HG02943 (cell line): ENCODE data around the gene PGAM5.
A peak's percentile ranks its signal among the peaks of the same experiment; 100 is the strongest.
"Not testable (repeated sequence)": the region's sequence is repeated elsewhere in the genome, so short reads cannot be mapped to it uniquely, and the experiment has no call there.

Experiments
- ATAC-seq: cut with Tn5 transposase; IDR thresholded peaks from one replicate; pipeline ENCODE4 v1.9.1; 2021; ENCODE audit warnings: mild to moderate bottlenecking, low read depth, moderate library complexity; ENCODE audit not compliant: unreplicated experiment

Gene PGAM5

GRCh38 chr12:132741620-132742019 lies 31.0 kb downstream of the PGAM5 start:
- no peak for ATAC-seq

GRCh38 chr12:132743831-132744230 lies 33.2 kb downstream of the PGAM5 start:
- ATAC-seq = no peak

- no peak for ATAC-seq
Observed at GRCh38 chr12:132746613-132747012, 36.0 kb downstream of the PGAM5 start.

DNA sequence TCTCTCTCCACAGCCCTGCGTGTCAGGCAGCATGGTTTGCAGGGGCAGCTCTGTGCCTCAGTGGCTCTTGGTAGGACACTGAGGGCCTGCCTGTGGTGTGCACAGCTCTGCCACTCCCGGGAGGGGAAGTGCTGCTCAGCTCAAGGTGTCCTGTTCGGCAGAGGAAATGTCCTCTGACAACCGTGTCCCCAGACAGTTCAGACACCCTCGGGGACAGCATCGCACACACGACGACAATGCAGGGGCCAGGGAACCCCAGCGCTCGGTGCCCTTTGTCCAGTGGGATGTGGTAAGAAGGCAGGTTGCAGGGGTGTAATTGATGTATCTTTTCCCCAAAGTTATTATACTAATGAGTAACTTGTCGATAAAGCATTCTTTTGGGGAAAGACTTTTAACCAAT lies 36.8 kb downstream of the PGAM5 start:
- no peak for ATAC-seq

DNA sequence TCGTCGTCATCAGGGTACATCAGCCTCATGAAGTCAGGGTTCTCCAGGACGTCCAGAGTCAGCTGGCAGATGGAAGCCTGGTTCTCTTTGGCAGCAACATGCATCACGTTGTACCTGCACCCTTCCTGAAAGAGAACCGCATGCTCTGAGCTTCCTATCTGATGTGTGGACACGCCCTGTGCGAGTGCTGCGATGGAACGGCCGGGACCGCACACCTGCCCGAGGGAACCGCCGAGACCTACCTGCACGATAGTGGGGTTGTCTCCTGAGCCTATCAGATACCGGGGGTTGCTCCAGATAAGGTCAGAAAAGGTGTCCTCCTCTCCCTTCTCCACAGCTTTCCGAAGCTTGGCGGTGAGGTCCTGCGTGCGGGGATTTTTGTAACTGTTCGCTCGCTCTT lies 37.3 kb downstream of the PGAM5 start:
- no peak for ATAC-seq

- no peak for ATAC-seq
Observed at GRCh38 chr12:132748319-132748718, 37.7 kb downstream of the PGAM5 start.

GRCh38 chr12:132753670-132754069 lies 43.0 kb downstream of the PGAM5 start:
- ATAC-seq = not testable (repeated sequence)

DNA sequence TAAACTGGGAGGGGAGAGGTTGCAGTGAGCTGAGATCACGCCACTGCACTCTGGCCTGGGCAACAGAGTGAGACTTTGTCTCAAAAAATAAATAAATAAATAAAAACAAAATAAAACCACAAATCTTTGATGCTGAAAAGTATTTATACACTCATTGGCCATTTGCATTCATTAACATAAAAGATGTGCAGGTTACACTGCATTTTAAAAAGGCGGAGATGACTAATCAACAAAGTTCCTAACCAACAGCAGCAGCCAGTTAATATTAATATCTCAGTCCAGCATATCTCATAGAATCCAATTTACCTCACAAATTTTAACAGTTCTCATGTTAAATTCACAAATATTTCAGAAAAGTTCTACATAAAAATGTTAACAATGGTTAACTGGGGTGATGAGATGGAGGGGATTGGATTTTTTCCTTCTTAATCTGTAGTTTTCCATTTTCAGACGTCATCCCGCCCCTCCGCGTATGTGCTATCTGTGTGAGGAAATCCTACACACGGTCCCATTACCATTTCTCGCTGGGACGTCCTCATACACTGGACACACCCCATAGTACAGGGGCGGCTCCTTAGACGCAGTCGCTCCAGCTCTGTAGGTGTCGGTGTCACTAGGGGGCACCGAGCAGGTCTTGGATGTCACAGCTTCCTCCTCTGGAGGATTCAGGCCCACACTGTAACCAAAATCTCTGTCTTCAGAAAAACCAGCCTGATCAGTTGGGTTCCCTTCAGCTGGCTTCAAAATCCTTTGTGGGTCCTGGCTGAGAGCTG lies 43.7 kb downstream of the PGAM5 start:
- no peak for ATAC-seq

- not testable (repeated sequence) for ATAC-seq
Observed at GRCh38 chr12:132758825-132759224, 48.2 kb downstream of the PGAM5 start.

GRCh38 chr12:132759359-132759758 lies 48.7 kb downstream of the PGAM5 start:
- no peak for ATAC-seq

- peak; percentile 33 for ATAC-seq
Observed at GRCh38 chr12:132761032-132761920, 50.6 kb downstream of the PGAM5 start, which contains the start of gene ANKLE2. Gene ANKLE2 (minus strand): TSS chr12:132761832. CDS start chr12:132761798, 34 bp downstream.

DNA sequence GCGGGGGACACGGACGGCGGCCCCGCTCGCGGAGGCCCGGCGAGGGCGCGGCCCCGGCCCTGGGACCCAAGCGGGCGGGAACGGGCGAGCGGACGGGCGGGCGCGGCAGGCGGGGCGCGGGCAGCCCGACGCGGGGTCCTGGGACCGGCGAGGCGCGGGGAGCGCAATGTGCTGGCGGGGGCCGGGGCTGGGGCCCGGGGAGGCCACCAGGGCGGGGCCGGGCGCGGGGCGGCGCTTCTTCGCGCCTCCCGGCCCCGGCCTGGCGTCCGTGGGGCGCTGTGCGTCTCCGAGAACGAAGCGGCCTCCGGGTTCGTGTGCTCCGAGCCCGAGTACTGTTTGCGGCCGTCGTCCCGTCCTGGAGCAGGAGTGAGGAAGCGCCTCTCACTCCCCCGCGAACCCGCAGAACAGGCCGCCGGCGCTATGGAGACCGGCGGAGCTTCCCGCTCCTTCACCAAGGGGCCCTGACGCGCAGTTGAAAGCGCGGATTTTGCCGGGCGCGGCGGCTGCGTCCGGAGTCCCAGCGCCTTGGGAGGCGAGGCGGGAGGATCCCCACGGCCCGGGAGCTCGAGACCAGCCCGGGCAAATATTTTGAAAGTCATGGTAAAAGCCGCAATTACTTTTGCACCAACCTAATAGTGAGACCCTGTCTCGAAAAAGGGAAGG lies 51.4 kb downstream of the PGAM5 start:
- ATAC-seq = peak; percentile 76

DNA sequence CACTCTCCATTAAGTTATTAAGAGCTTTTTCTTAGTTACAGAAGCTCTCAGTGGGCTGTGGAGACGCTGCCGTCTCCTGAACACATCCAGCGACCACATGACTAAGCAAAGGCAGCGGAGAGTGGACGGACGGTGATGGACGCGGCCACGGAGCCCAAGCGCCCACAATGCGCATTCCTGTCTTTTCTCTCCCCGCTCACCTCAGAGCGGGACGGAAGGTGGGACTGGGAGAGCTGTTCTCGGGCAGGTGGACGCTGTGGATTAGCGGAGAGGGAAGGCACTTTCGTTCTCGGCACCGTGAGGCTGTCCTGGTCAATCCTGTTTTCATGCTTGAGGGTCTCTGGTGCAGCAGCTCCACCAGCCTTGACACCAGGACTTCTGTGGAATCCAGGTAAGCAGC lies 53.6 kb downstream of the PGAM5 start:
- ATAC-seq = no peak

DNA sequence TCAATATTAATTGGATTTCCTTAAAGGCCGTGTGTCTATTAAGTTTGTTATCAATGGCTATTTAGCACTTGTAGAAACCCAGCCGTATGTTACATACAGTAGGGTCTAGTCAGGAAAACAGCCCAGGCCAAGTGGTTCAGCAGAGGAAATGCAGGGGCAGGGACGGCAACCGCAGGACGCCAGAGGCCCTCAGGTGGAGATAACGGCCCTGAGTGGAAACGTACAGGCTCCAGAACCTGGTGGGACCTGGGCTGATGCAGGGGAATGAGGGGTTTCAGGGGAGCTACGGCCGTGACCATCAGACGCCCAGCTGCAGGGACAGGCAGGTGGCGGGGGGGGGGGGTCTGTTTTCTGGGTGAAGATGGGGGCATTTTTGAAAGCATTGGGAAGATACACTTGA lies 54.7 kb downstream of the PGAM5 start:
- no peak for ATAC-seq

DNA sequence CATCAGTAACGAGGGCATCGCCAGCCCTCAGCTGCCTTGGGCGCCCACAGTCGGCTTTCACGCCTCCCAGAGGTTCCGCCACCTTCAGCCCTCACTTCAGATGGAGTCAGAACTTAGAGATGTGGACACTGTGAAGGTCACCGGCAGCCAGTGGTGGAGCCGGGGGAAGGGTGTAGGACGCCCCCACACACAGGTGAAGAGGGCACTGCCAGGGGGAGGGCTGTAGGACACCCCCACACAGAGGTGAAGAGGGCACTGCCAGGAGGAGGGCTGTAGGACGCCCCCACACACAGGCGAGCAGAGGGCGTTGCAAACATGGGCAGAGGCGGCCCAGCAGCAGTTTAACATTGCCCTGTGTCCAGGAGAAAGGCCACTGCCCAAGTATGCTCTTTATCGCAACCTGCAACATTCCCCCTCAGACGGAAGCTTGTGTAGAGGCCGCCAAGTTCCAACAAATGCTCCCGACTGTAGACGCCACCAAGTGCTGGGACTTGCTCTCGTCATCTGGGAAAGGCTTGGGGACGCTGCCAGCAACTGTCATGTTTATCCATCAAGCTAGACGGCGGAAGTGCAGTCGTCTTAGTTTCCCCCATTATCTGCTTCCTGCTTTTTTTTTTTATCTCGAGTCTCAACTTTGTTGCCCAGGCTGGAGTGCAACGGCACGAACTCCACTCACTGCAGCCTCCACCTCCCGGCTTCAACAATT lies 55.9 kb downstream of the PGAM5 start:
- ATAC-seq = no peak

GRCh38 chr12:132771126-132771838 lies 60.6 kb downstream of the PGAM5 start:
- ATAC-seq = no peak
